Measurements from ENCODE around the gene RNF157.
"Not testable (repeated sequence)": the region's sequence is repeated elsewhere in the genome, so short reads cannot be mapped to it uniquely, and the experiment has no call there.

RNF157 gene

GRCh38 chr17:76270770-76271668 lies 30.7 kb upstream of the RNF157 start:
- DNase-seq (ENCODE audit: low spot score): no peak

GRCh38 chr17:76270127-76270592 lies 29.9 kb upstream of the RNF157 start:
- DNase-seq (ENCODE audit: low spot score): no peak

- DNase-seq (ENCODE audit: low spot score): no peak
These were observed 29.0 kb upstream of the RNF157 start for GRCh38 chr17:76268991-76269981.

- DNase-seq (ENCODE audit: low spot score): no peak
These were observed 27.9 kb upstream of the RNF157 start for GRCh38 chr17:76268015-76268749.

- not testable (repeated sequence) for DNase-seq (ENCODE audit: low spot score)
These were observed 27.3 kb upstream of the RNF157 start for GRCh38 chr17:76267581-76268001.

GRCh38 chr17:76267051-76267576 lies 26.8 kb upstream of the RNF157 start:
- no peak for DNase-seq (ENCODE audit: low spot score)

- DNase-seq (ENCODE audit: low spot score): no peak
These were observed 26.1 kb upstream of the RNF157 start for GRCh38 chr17:76266244-76266938.

GRCh38 chr17:76265624-76266243 lies 25.4 kb upstream of the RNF157 start:
- no peak for DNase-seq (ENCODE audit: low spot score)

- peak; percentile 99 for DNase-seq (ENCODE audit: low spot score)
These were observed 24.7 kb upstream of the RNF157 start, which contains the start of gene UBALD2 for GRCh38 chr17:76264755-76265623. UBALD2 (plus strand) TSS chr17:76265348; CDS start chr17:76265506, 158 bp downstream.

GRCh38 chr17:76264425-76264754 lies 24.1 kb upstream of the RNF157 start:
- no peak for DNase-seq (ENCODE audit: low spot score)

- no peak for DNase-seq (ENCODE audit: low spot score)
These were observed 23.6 kb upstream of the RNF157 start for GRCh38 chr17:76263896-76264295.

GRCh38 chr17:76262732-76263344 lies 22.5 kb upstream of the RNF157 start:
- DNase-seq (ENCODE audit: low spot score): no peak

GRCh38 chr17:76261421-76262215 lies 21.3 kb upstream of the RNF157 start:
- DNase-seq (ENCODE audit: low spot score): no peak

- no peak for DNase-seq (ENCODE audit: low spot score)
These were observed 20.4 kb upstream of the RNF157 start for GRCh38 chr17:76260669-76261068.

GRCh38 chr17:76260220-76260619 lies 19.9 kb upstream of the RNF157 start:
- DNase-seq (ENCODE audit: low spot score): no peak

- not testable (repeated sequence) for DNase-seq (ENCODE audit: low spot score)
These were observed 16.2 kb upstream of the RNF157 start for GRCh38 chr17:76256430-76257050.

GRCh38 chr17:76255801-76256429 lies 15.6 kb upstream of the RNF157 start:
- no peak for DNase-seq (ENCODE audit: low spot score)
